CD4-positive, alpha-beta T cell treated with Interleukin-4 for 4 hours (primary cell): ENCODE results near the gene LRP4.

ENCODE experiments used
- DNase-seq: peaks from one replicate; pipeline ENCODE4 v3.0.0-alpha.2; 2020

LRP4 gene

GRCh38 chr11:46845740-46846509 lies 72.4 kb downstream of the LRP4 start, which contains the start of gene CKAP5:
Gene CKAP5, minus strand, starts transcription at chr11:46846280. Its CDS starts 25,049 bp downstream, at chr11:46821231.
- peak; percentile 85 for DNase-seq

- no peak for DNase-seq
These were observed 73.0 kb downstream of the LRP4 start for GRCh38 chr11:46845440-46845739.

GRCh38 chr11:46840116-46840515 lies 78.2 kb downstream of the LRP4 start:
- no peak for DNase-seq

- DNase-seq: no peak
These were observed 79.8 kb downstream of the LRP4 start for GRCh38 chr11:46838501-46838900.

- no peak for DNase-seq
These were observed 80.5 kb downstream of the LRP4 start for GRCh38 chr11:46837860-46838259.

GRCh38 chr11:46836870-46837269 lies 81.5 kb downstream of the LRP4 start:
- DNase-seq: no peak

GRCh38 chr11:46836431-46836830 lies 81.9 kb downstream of the LRP4 start:
- no peak for DNase-seq

GRCh38 chr11:46835897-46836296 lies 82.5 kb downstream of the LRP4 start:
- no peak for DNase-seq

GRCh38 chr11:46834821-46835220 lies 83.5 kb downstream of the LRP4 start:
- DNase-seq: no peak

- DNase-seq: no peak
These were observed 85.7 kb downstream of the LRP4 start for GRCh38 chr11:46832511-46833214.

GRCh38 chr11:46827995-46828394 lies 90.4 kb downstream of the LRP4 start:
- no peak for DNase-seq

GRCh38 chr11:46826310-46827044 lies 91.9 kb downstream of the LRP4 start:
- DNase-seq: peak; percentile 61

- peak; percentile 27 for DNase-seq
These were observed 109.4 kb downstream of the LRP4 start for GRCh38 chr11:46808799-46809431.
